Measurements from ENCODE around the gene OR5B12.
A peak's percentile ranks its signal among the peaks of the same experiment; 100 is the strongest.
"Not testable (repeated sequence)": the region's sequence is repeated elsewhere in the genome, so short reads cannot be mapped to it uniquely, and the experiment has no call there.

OR5B12 gene

GRCh38 chr11:58442136-58442535, at the start of gene OR5B12:
Gene OR5B12, minus strand, starts transcription at chr11:58442236. Its CDS starts 2,085 bp downstream, at chr11:58440151.
- no peak for DNase-seq
- intact Hi-C loops (cut with DNase I), result no loop called here

GRCh38 chr11:58490827-58491226, 48.8 kb upstream of the OR5B12 start:
- intact Hi-C loops (cut with DNase I), result no loop called here
- no peak for DNase-seq

- intact Hi-C loops (cut with DNase I), result no loop called here
- DNase-seq, result no peak
These were observed 45.1 kb upstream of the OR5B12 start for GRCh38 chr11:58487170-58487569.

GRCh38 chr11:58485961-58486360, 43.9 kb upstream of the OR5B12 start:
- intact Hi-C loops (cut with DNase I), result no loop called here

DNA sequence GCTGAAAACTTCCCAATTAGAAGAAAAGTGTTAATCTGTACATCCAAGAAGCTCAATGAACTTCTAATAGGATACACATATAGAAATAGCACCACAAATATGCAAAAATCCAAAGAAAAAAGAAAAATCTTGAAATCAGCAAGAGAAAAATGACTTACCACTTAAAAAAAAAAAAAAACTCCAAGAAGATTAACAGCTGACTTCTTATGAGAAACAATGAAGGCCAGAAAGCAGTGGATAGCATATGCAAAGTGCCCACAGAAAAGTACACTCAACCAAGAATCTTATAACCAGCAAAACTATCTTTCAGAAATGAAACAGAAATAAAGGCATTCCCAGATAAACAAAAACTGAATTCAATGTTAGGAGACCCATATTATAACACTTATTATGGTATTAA, 29.9 kb upstream of the OR5B12 start:
- intact Hi-C loops (cut with DNase I), result no loop called here

More at GRCh38 chr11:58485961-58486360, 43.9 kb upstream of the OR5B12 start:
- no peak for DNase-seq

GRCh38 chr11:58466293-58466692, 24.3 kb upstream of the OR5B12 start:
- DNase-seq, result no peak
- intact Hi-C loops (cut with DNase I), result no loop called here

More for the DNA sequence above, 29.9 kb upstream of the OR5B12 start:
- no peak for DNase-seq

DNA sequence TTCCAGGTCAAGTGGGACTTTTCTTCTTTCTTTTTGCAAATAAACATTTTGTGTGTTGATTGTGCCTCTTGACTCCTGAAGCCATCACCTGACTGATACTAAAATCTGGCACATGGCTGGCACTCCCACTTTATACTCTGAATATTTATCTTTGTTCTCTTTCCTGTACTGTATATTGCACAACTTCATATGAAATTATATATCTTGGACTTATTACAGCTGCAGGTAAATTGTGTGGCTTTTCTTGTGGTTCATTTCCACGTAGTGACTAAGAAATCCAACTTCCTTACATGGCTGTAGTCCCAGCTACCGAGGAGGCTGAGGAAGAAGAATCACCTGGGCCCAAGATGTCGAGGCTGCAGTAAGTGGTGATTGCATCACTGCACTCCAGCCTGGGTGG, 23.7 kb upstream of the OR5B12 start:
- intact Hi-C loops (cut with DNase I), result no loop called here
- DNase-seq, result no peak

- intact Hi-C loops (cut with DNase I), result no loop called here
- no peak for DNase-seq
These were observed 9.5 kb upstream of the OR5B12 start for GRCh38 chr11:58451585-58451984.

GRCh38 chr11:58446294-58446693, 4.3 kb upstream of the OR5B12 start:
- peak in 1 of 10 donors; percentile 60 for DNase-seq
- intact Hi-C loops (cut with DNase I), result no loop called here

GRCh38 chr11:58444300-58444699, 2.3 kb upstream of the OR5B12 start:
- intact Hi-C loops (cut with DNase I), result no loop called here
- DNase-seq, result no peak

DNA sequence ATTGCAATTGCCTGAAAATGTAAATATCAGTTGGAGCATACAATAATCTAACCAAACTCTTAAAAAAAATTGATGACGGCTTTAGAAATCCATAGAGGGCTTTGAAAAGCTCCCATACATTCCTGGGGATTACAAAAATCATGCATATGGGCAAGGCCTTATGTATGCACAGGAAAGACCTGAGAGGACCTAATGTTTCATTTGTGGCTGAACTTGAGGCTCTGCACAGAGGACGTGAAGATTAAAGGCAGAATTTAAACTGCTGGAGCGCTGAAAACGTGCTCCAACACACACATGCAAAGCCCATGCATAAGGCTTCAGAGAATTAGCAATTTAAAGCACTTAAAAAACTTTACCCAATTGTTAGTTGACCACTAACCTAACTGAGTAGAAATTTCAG, 3.5 kb downstream of the OR5B12 start:
- intact Hi-C loops (cut with DNase I), result no loop called here
- DNase-seq, result no peak

GRCh38 chr11:58434217-58434616, 7.8 kb downstream of the OR5B12 start:
- DNase-seq, result no peak
- intact Hi-C loops (cut with DNase I), result no loop called here

- intact Hi-C loops (cut with DNase I), result no loop called here
These were observed 8.3 kb downstream of the OR5B12 start for GRCh38 chr11:58433638-58434203.

GRCh38 chr11:58429273-58429672, 12.8 kb downstream of the OR5B12 start:
- intact Hi-C loops (cut with DNase I), result no loop called here
- DNase-seq, result no peak

More at GRCh38 chr11:58433638-58434203, 8.3 kb downstream of the OR5B12 start:
- no peak for DNase-seq

DNA sequence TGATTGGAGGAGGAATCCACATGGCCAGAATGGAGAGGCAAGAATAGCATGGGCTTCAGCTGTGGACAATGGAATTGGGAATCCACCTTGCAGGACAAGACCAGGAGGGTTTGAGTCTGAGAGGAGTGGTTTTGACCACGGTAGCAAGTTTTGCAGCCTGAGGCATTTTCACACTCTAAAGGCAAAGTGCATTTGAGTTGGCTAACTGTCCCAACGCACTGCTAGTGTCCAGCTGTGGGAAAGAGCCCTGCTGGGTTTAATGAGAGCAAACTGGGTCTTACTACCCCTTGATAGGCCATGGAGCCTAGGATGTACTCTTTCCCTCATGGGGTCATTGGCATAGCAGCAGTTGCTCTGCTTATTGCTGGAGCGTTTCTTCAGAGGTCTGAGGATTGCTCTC, 14.0 kb downstream of the OR5B12 start, which contains the start of gene OR5B2:
Gene OR5B2, minus strand, starts transcription at position 101 of the 400 bp plus-strand sequence. CDS start 4,860 bp downstream, outside the sequence.
- intact Hi-C loops (cut with DNase I), result no loop called here
- DNase-seq, result no peak

- intact Hi-C loops (cut with DNase I), result no loop called here
- no peak for DNase-seq
These were observed 35.3 kb downstream of the OR5B12 start, which contains the start of gene OR5B3 for GRCh38 chr11:58406774-58407173. Gene OR5B3, minus strand, starts transcription at chr11:58406874. Its CDS starts 3,465 bp downstream, at chr11:58403409.

GRCh38 chr11:58399622-58400021, 42.4 kb downstream of the OR5B12 start:
- DNase-seq; intact Hi-C loops (cut with DNase I): not testable (repeated sequence)

GRCh38 chr11:58395581-58395980, 46.5 kb downstream of the OR5B12 start:
- DNase-seq, result no peak
- intact Hi-C loops (cut with DNase I), result no loop called here

GRCh38 chr11:58394195-58394594, 47.8 kb downstream of the OR5B12 start:
- intact Hi-C loops (cut with DNase I), result no loop called here
- no peak for DNase-seq

- no peak for DNase-seq
- intact Hi-C loops (cut with DNase I), result no loop called here
These were observed 49.3 kb downstream of the OR5B12 start for GRCh38 chr11:58392746-58393145.

DNA sequence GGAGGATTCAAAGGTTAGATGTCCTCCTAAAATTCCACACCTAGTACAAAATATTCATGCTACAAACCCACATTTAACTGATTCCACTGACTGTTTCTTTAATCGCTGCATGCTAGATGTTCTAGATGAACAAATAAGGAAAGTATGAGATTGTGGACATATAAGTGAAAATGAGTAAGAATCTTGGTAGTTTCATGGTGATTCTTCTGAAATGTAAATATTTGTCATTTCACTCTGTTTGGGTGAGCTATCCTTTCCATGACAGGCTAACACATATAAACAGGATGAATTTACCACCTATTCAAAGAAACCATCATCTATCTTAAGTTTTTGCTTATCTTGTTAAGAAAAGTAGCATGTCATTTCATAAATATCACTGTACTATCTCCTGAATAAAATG, 50.2 kb downstream of the OR5B12 start:
- DNase-seq, result no peak
- intact Hi-C loops (cut with DNase I), result no loop called here

DNA sequence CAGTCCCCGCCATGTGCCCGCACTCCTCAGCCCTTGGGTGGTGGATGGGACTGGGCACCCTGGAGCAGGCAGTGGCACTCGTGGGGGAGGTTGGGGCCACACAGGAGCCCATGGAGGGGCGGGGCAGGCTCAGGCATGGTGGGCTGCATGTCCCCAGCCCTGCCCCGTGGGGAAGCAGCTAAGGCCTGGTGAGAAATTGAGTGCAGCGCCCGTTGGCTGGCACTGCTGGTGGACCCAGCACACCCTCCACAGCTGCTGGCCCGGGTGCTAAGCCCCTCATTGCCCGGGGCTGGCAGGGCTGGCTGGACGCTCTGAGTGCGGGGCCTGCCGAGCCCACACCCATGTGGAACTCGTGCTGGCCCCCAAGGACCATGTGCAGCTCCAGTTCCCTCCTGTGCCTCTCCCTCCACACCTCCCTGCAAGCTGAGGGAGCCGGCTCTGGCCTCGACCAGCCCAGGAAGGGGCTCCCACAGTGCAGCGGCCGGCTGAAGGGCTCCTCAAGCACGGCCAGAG, 51.4 kb downstream of the OR5B12 start:
- intact Hi-C loops (cut with DNase I), result no loop called here
- peak in 3 of 10 donors; percentile 64 to 71 (median 64) for DNase-seq

All from posterior cingulate gyrus (tissue), 11 donors.